HCT116 (cell line): ENCODE data around the gene KRTAP1-4.

Source experiments
- CEBPB ChIP-seq: IDR thresholded peaks from 2 replicates; pipeline ENCODE4 v1.6.1; 2012; ENCODE audit warnings: low read depth
- EZH2phosphoT487 ChIP-seq: fragments of 200-600 bp; IDR thresholded peaks from 2 replicates; pipeline ENCODE4 v1.6.1; 2018; ENCODE audit warnings: antibody characterized with exemption, borderline replicate concordance
- POLR2A ChIP-seq: IDR thresholded peaks from 2 replicates; pipeline ENCODE4 v1.7.0; 2011; ENCODE audit warnings: borderline replicate concordance; ENCODE audit not compliant: insufficient read depth, insufficient read length; ENCODE audit errors: extremely low read depth
- POLR2AphosphoS5 ChIP-seq: IDR thresholded peaks from 2 replicates; pipeline ENCODE4 v1.6.1; 2011; ENCODE audit warnings: mild to moderate bottlenecking, low read depth, low read length, moderate library complexity
- RAD21 ChIP-seq: IDR thresholded peaks from 2 replicates; pipeline ENCODE4 v1.6.1; 2012; ENCODE audit warnings: low read depth, mild to moderate bottlenecking
- SIN3A ChIP-seq: IDR thresholded peaks from 2 replicates; pipeline ENCODE4 v1.6.1; 2012; ENCODE audit warnings: low read depth
- SP1 ChIP-seq: IDR thresholded peaks from 2 replicates; pipeline ENCODE4 v1.6.1; 2012; ENCODE audit warnings: low read depth
- YY1 ChIP-seq: IDR thresholded peaks from 2 replicates; pipeline ENCODE4 v1.6.1; 2011; ENCODE audit warnings: low read length, low read depth, moderate library complexity, mild to moderate bottlenecking; ENCODE audit not compliant: insufficient replicate concordance; ENCODE audit errors: extremely low read depth
- ZFX ChIP-seq: fragments of 450-650 bp; IDR thresholded peaks from 2 replicates; pipeline ENCODE4 v1.6.1; 2017
- TF ChIP-seq, protein P1 (sequence below), 3 experiments: fragments of 200-600 bp in 1 of 3; sonication (generic) in 1 of 3; IDR thresholded peaks in 2 of 3; conservative IDR thresholded peaks in 1 of 3; 2 replicates each; pipeline ENCODE4 v1.5.1; 2012 to 2017; ENCODE audit warnings: low read depth in 2 of 3, low read length in 2 of 3, antibody characterized with exemption in 1 of 3, borderline replicate concordance in 1 of 3, control low read depth in 1 of 3, mild to moderate bottlenecking in 1 of 3, mixed read lengths in 1 of 3, mixed run types in 1 of 3, moderate library complexity in 1 of 3; ENCODE audit not compliant: insufficient read depth in 1 of 3
- TF ChIP-seq, protein P2 (sequence below): IDR thresholded peaks from 2 replicates; pipeline ENCODE4 v1.6.1; 2012
- TF ChIP-seq, protein P3 (sequence below): IDR thresholded peaks from 2 replicates; pipeline ENCODE4 v1.6.1; 2012
- TF ChIP-seq, protein P4 (sequence below): IDR thresholded peaks from 2 replicates; pipeline ENCODE4 v1.6.1; 2011; ENCODE audit warnings: mild to moderate bottlenecking, low read length, moderate library complexity; ENCODE audit not compliant: insufficient replicate concordance; ENCODE audit errors: extremely low read depth

DNA sequence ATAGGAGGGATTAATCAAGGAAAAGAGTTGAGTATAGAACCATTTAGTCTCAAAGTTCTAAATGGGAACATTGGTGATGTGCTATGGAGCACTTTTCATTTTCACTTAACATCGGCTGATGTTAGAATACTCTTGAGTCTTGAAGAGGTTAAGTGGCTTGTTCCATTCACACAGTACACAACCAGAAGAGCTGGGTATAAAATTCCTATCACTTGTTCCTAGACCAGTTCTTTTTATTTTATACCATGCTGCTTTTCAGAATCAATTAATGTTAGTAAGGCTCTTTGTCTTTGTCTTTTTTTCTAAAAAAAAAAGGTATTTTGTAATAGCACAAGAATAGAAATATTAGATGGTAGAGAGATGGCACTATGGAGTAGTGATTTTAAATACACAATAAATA is 13.0 kb upstream of the KRTAP1-4 start:
- TF ChIP-seq POLR2A (no peak), POLR2AphosphoS5 (no peak), YY1 (no peak), ZFX (no peak), RAD21 (no peak), SIN3A (no peak), EZH2phosphoT487 (no peak), SP1 (no peak), CEBPB (no peak)
- TF ChIP-seq, protein P1, sequence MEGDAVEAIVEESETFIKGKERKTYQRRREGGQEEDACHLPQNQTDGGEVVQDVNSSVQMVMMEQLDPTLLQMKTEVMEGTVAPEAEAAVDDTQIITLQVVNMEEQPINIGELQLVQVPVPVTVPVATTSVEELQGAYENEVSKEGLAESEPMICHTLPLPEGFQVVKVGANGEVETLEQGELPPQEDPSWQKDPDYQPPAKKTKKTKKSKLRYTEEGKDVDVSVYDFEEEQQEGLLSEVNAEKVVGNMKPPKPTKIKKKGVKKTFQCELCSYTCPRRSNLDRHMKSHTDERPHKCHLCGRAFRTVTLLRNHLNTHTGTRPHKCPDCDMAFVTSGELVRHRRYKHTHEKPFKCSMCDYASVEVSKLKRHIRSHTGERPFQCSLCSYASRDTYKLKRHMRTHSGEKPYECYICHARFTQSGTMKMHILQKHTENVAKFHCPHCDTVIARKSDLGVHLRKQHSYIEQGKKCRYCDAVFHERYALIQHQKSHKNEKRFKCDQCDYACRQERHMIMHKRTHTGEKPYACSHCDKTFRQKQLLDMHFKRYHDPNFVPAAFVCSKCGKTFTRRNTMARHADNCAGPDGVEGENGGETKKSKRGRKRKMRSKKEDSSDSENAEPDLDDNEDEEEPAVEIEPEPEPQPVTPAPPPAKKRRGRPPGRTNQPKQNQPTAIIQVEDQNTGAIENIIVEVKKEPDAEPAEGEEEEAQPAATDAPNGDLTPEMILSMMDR (IDR thresholded peaks at IDR 0.05 in 2 of 3, conservative IDR thresholded peaks at IDR 0.05 in 1 of 3; ENCODE audit: borderline replicate concordance in 1 of 3, insufficient read depth in 1 of 3, low read depth in 2 of 3, low read length in 2 of 3): no peak
- TF ChIP-seq, protein P2, sequence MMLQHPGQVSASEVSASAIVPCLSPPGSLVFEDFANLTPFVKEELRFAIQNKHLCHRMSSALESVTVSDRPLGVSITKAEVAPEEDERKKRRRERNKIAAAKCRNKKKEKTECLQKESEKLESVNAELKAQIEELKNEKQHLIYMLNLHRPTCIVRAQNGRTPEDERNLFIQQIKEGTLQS: no peak
- TF ChIP-seq, protein P3, sequence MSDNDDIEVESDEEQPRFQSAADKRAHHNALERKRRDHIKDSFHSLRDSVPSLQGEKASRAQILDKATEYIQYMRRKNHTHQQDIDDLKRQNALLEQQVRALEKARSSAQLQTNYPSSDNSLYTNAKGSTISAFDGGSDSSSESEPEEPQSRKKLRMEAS: no peak
- TF ChIP-seq, protein P4, sequence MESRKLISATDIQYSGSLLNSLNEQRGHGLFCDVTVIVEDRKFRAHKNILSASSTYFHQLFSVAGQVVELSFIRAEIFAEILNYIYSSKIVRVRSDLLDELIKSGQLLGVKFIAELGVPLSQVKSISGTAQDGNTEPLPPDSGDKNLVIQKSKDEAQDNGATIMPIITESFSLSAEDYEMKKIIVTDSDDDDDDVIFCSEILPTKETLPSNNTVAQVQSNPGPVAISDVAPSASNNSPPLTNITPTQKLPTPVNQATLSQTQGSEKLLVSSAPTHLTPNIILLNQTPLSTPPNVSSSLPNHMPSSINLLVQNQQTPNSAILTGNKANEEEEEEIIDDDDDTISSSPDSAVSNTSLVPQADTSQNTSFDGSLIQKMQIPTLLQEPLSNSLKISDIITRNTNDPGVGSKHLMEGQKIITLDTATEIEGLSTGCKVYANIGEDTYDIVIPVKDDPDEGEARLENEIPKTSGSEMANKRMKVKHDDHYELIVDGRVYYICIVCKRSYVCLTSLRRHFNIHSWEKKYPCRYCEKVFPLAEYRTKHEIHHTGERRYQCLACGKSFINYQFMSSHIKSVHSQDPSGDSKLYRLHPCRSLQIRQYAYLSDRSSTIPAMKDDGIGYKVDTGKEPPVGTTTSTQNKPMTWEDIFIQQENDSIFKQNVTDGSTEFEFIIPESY: no peak
